Mesodermal cell (in vitro differentiated cells): Measurements from ENCODE around the gene ARMH1.

Source experiments
- H3K27ac ChIP-seq: 2 replicates; pipeline ENCODE4 v1.7.0; 2013; ENCODE audit warnings: mild to moderate bottlenecking, low read depth, low read length, moderate library complexity; ENCODE audit not compliant: severe bottlenecking
- H3K36me3 ChIP-seq: 2 replicates; pipeline ENCODE4 v1.7.1; 2013; ENCODE audit warnings: mild to moderate bottlenecking, low read length, moderate library complexity; ENCODE audit not compliant: control insufficient read depth, insufficient read depth
- H3K4me1 ChIP-seq: one replicate; pipeline ENCODE4 v1.7.1; 2013; ENCODE audit warnings: mild to moderate bottlenecking, low read length; ENCODE audit not compliant: insufficient read depth, control insufficient read depth, poor library complexity, severe bottlenecking
- H3K4me3 ChIP-seq: 2 replicates; pipeline ENCODE4 v1.7.0; 2013; ENCODE audit warnings: low read length, control low read depth, mild to moderate bottlenecking; ENCODE audit not compliant: insufficient read depth, poor library complexity, severe bottlenecking; ENCODE audit errors: extremely low read depth
- H3K9me3 ChIP-seq: 2 replicates; pipeline ENCODE4 v1.7.1; 2013; ENCODE audit warnings: mild to moderate bottlenecking, low read length, moderate library complexity; ENCODE audit not compliant: control insufficient read depth
- WGBS, 2 experiments: methylation state at CpG; one replicate each; pipeline ENCODE4 v1.1.5; 2013; ENCODE audit warnings: missing lambda C conversion rate in 2 of 2; ENCODE audit not compliant: insufficient coverage in 2 of 2; 5-methylcytosine and 5-hydroxymethylcytosine counted together

Gene ARMH1

GRCh38 chr1:44636083-44636687, 38.3 kb upstream of the ARMH1 start:
- Histone ChIP-seq H3K36me3 (peaks cover 80% of the 10 kb centered on the region), H3K27ac (no peak overlapping the region), H3K4me3 (no peak overlapping the region), H3K4me1 (peaks cover 3% of the 10 kb centered on the region), H3K9me3 (no peaks in the 10 kb centered on the region)
- WGBS, 2 experiments: 97 to 98% methylated on average over 13 to 14 of the region's 14 CpGs

GRCh38 chr1:44636688-44637598, 37.6 kb upstream of the ARMH1 start:
- peaks cover 3% of the 10 kb centered on the region for H3K4me1 ChIP-seq
- no peak overlapping the region for H3K27ac ChIP-seq
- WGBS, 2 experiments: 92 to 97% methylated on average over 12 of the region's 13 CpGs

GRCh38 chr1:44637702-44638411, 36.7 kb upstream of the ARMH1 start:
- 97% methylated on average over 24 to 27 of the region's 27 CpGs for WGBS, 2 experiments
- peaks cover 1% of the 10 kb centered on the region for H3K4me1 ChIP-seq
- H3K4me3 ChIP-seq: no peak overlapping the region
- no peak overlapping the region for H3K27ac ChIP-seq
- no peaks in the 10 kb centered on the region for H3K9me3 ChIP-seq
- H3K36me3 ChIP-seq: peaks cover 86% of the 10 kb centered on the region

More at GRCh38 chr1:44636688-44637598, 37.6 kb upstream of the ARMH1 start:
- H3K9me3 ChIP-seq: no peaks in the 10 kb centered on the region
- peaks cover 84% of the 10 kb centered on the region for H3K36me3 ChIP-seq
- no peak overlapping the region for H3K4me3 ChIP-seq

- Histone ChIP-seq H3K4me3 (no peak overlapping the region), H3K9me3 (no peaks in the 10 kb centered on the region), H3K4me1 (no peaks in the 10 kb centered on the region), H3K36me3 (peaks cover 88% of the 10 kb centered on the region), H3K27ac (no peak overlapping the region)
- whole genome bisulfite sequencing, 2 experiments: 92 to 96% methylated on average over 23 of the region's 24 CpGs
Measured at GRCh38 chr1:44640200-44640853, 34.2 kb upstream of the ARMH1 start.

- H3K4me1 ChIP-seq: no peaks in the 10 kb centered on the region
- no peaks in the 10 kb centered on the region for H3K9me3 ChIP-seq
- WGBS, 2 experiments: 93 to 94% methylated on average over 11 to 12 of the region's 12 CpGs
- H3K27ac ChIP-seq: no peak overlapping the region
- no peak overlapping the region for H3K4me3 ChIP-seq
- peaks cover 88% of the 10 kb centered on the region for H3K36me3 ChIP-seq
Measured at GRCh38 chr1:44641126-44642102, 33.1 kb upstream of the ARMH1 start.

GRCh38 chr1:44642255-44642654, 32.3 kb upstream of the ARMH1 start:
- Histone ChIP-seq H3K4me3 (no peak overlapping the region), H3K27ac (no peak overlapping the region), H3K4me1 (no peaks in the 10 kb centered on the region), H3K36me3 (peaks cover 88% of the 10 kb centered on the region), H3K9me3 (no peaks in the 10 kb centered on the region)
- WGBS, 2 experiments: 94 to 100% methylated on average over 2 of the region's 2 CpGs

GRCh38 chr1:44642925-44643324, 31.6 kb upstream of the ARMH1 start:
- H3K36me3 ChIP-seq: peaks cover 88% of the 10 kb centered on the region
- no peak overlapping the region for H3K27ac ChIP-seq
- no peak overlapping the region for H3K4me3 ChIP-seq
- no peaks in the 10 kb centered on the region for H3K4me1 ChIP-seq
- H3K9me3 ChIP-seq: no peaks in the 10 kb centered on the region
- 90% methylated on average over 3 of the region's 3 CpGs for WGBS, 2 experiments

- Histone ChIP-seq H3K4me1 (no peaks in the 10 kb centered on the region), H3K4me3 (no peak overlapping the region), H3K9me3 (no peaks in the 10 kb centered on the region), H3K36me3 (peaks cover 87% of the 10 kb centered on the region), H3K27ac (no peak overlapping the region)
- 96 to 97% methylated on average over 5 to 8 of the region's 9 CpGs for WGBS, 2 experiments
Measured at GRCh38 chr1:44643721-44644334, 30.7 kb upstream of the ARMH1 start.

- no peaks in the 10 kb centered on the region for H3K9me3 ChIP-seq
- 100% methylated on average over 5 to 7 of the region's 7 CpGs for WGBS, 2 experiments
- H3K27ac ChIP-seq: no peak overlapping the region
- no peak overlapping the region for H3K4me3 ChIP-seq
- no peaks in the 10 kb centered on the region for H3K4me1 ChIP-seq
- H3K36me3 ChIP-seq: peaks cover 86% of the 10 kb centered on the region
Measured at GRCh38 chr1:44644806-44645205, 29.7 kb upstream of the ARMH1 start.
